Measurements from ENCODE around the gene CGA. TPM values are rescaled to one million over a fixed set of nuclear protein-coding genes. Genes with fewer than 3 reads are reported as not detected.
"Not testable (repeated sequence)": the region's sequence is repeated elsewhere in the genome, so short reads cannot be mapped to it uniquely, and the experiment has no call there.

Gene CGA
- not detected in 2 replicates for total RNA-seq (2014; rRNA removed; shearing (Covaris generic))

GRCh38 chr6:87095087-87095509, at the start of gene CGA:
Gene CGA, minus strand, starts transcription at chr6:87095106. Its CDS starts 6,906 bp downstream, at chr6:87088200.
- DNase-seq (ENCODE audit: low read depth): no peak

- not testable (repeated sequence) for DNase-seq (ENCODE audit: low read depth)
Measured at GRCh38 chr6:87139927-87140326, 45.0 kb upstream of the CGA start.

GRCh38 chr6:87139236-87139635, 44.3 kb upstream of the CGA start:
- DNase-seq (ENCODE audit: low read depth): peak; percentile 32

GRCh38 chr6:87136963-87137362, 42.1 kb upstream of the CGA start:
- no peak for DNase-seq (ENCODE audit: low read depth)

- no peak for DNase-seq (ENCODE audit: low read depth)
Measured at GRCh38 chr6:87127737-87128136, 32.8 kb upstream of the CGA start.

GRCh38 chr6:87126501-87126900, 31.6 kb upstream of the CGA start:
- DNase-seq (ENCODE audit: low read depth): no peak

- DNase-seq (ENCODE audit: low read depth): no peak
Measured at GRCh38 chr6:87124074-87124473, 29.2 kb upstream of the CGA start.

- no peak for DNase-seq (ENCODE audit: low read depth)
Measured at GRCh38 chr6:87122477-87122876, 27.6 kb upstream of the CGA start.

- peak; percentile 6 for DNase-seq (ENCODE audit: low read depth)
Measured at GRCh38 chr6:87118054-87118453, 23.1 kb upstream of the CGA start.

GRCh38 chr6:87116922-87117321, 22.0 kb upstream of the CGA start:
- DNase-seq (ENCODE audit: low read depth): no peak

GRCh38 chr6:87115402-87116135, 20.7 kb upstream of the CGA start:
- no peak for DNase-seq (ENCODE audit: low read depth)

- DNase-seq (ENCODE audit: low read depth): no peak
Measured at GRCh38 chr6:87110636-87111035, 15.7 kb upstream of the CGA start.

GRCh38 chr6:87105823-87106222, 10.9 kb upstream of the CGA start:
- DNase-seq (ENCODE audit: low read depth): no peak

- no peak for DNase-seq (ENCODE audit: low read depth)
Measured at GRCh38 chr6:87104667-87105066, 9.8 kb upstream of the CGA start.

GRCh38 chr6:87103977-87104601, 9.2 kb upstream of the CGA start:
- DNase-seq (ENCODE audit: low read depth): no peak

- no peak for DNase-seq (ENCODE audit: low read depth)
Measured at GRCh38 chr6:87102151-87102621, 7.3 kb upstream of the CGA start.

- DNase-seq (ENCODE audit: low read depth): no peak
Measured at GRCh38 chr6:87101067-87101466, 6.2 kb upstream of the CGA start.

- no peak for DNase-seq (ENCODE audit: low read depth)
Measured at GRCh38 chr6:87100216-87100615, 5.3 kb upstream of the CGA start.

GRCh38 chr6:87099472-87099871, 4.6 kb upstream of the CGA start:
- no peak for DNase-seq (ENCODE audit: low read depth)

- no peak for DNase-seq (ENCODE audit: low read depth)
Measured at GRCh38 chr6:87094576-87094975, 330 bp downstream of the CGA start.

GRCh38 chr6:87093651-87094050, 1.3 kb downstream of the CGA start:
- no peak for DNase-seq (ENCODE audit: low read depth)

- no peak for DNase-seq (ENCODE audit: low read depth)
Measured at GRCh38 chr6:87093199-87093598, 1.7 kb downstream of the CGA start.

- no peak for DNase-seq (ENCODE audit: low read depth)
Measured at GRCh38 chr6:87092435-87092834, 2.5 kb downstream of the CGA start.

All from Daoy (cell line).